K562 (cell line): Measurements from ENCODE around the gene CACNA2D4. TPM values are rescaled to one million over a fixed set of nuclear protein-coding genes. Genes with fewer than 3 reads are reported as not detected.

Experiments used
- FOSL1 ChIP-seq: fragments of 200-800 bp; sonication (Bioruptor generic); conservative IDR thresholded peaks from 2 replicates; pipeline ENCODE4 v1.6.1; 2016; ENCODE audit warnings: missing genetic modification characterization, missing compliant biosample characterization
- NR1H2 ChIP-seq: sonication (generic); formaldehyde crosslinking; IDR thresholded peaks from 2 replicates; pipeline ENCODE4 v1.4.0; 2020; ENCODE audit warnings: mild to moderate bottlenecking, missing genetic modification reagents
- ZC3H4 ChIP-seq: sonication (generic); formaldehyde crosslinking; IDR thresholded peaks from 2 replicates; pipeline ENCODE4 v1.9.0; 2021; ENCODE audit warnings: missing genetic modification reagents, borderline replicate concordance
- polyA plus RNA-seq, 8 experiments: library from polyadenylated mRNA; depleted of rRNA in 4 of 8; stranded (reverse) in 5 of 8; unstranded in 3 of 8; fragments of >200 nt; fragmentation: Nextera tagmentation in 2 of 8; fragmentation: Illumina TruSeq in 1 of 8; extraction: Ambion mirVana in 2 of 8; extraction: Trizol in 1 of 8; gene quantifications; 2 replicates each; pipeline versions ENCODE4 v1.2.1 to v1.2.3, GENCODE V29; 2011 to 2014; ENCODE audit warnings: inconsistent platforms in 1 of 8, missing spikeins in 1 of 8
- total RNA-seq, 7 experiments: library from RNA; depleted of rRNA in 6 of 7; stranded (reverse); fragments of >200 nt in 6 of 7; fragmentation: Illumina TruSeq in 2 of 7; extraction: Trizol in 2 of 7; gene quantifications; 2 replicates each; pipeline versions ENCODE4 v1.2.1 to v1.2.3, GENCODE V29; 2011 to 2021; ENCODE audit warnings: low replicate concordance in 1 of 7
- TF ChIP-seq, protein P1 (sequence below): fragments of 450-650 bp; IDR thresholded peaks from 2 replicates; pipeline ENCODE4 v1.6.1; 2016; ENCODE audit warnings: low read depth
- TF ChIP-seq, protein P2 (sequence below), 2 experiments: fragments of 450-650 bp; conservative IDR thresholded peaks; 2 replicates each; pipeline ENCODE4 v1.6.1; 2017; ENCODE audit warnings: mild to moderate bottlenecking in 2 of 2, moderate library complexity in 2 of 2

Gene CACNA2D4
- total and polyA plus RNA-seq, 9 of the 15 experiments (the other 6 are each of a cell fraction or from before 2014, with no cell fraction given) = 0.04 to 0.69 (median 0.40) TPM; not detected in 3

DNA sequence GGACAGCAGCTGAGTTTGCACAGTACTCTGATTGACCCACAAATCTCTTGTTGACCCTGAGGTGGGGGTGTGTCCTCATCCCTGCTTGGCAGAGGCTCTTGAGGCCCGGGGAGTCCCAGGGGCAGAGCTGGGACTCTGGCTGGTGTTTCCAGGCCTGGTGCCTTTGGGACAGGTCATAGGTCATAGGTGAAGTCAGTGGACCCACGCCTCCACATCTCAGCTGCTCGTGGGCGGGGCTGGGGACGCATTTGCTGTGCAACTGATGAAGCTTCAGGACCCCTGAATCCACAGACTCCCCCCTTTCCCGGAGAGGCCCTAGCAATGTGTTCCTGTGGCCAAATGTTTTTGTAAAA, 408 bp upstream of the CACNA2D4 start (continued):
- no peak for TF ChIP-seq NR1H2 (CRISPR knock-in tag)
- no peak for TF ChIP-seq FOSL1
- TF ChIP-seq, protein P1, sequence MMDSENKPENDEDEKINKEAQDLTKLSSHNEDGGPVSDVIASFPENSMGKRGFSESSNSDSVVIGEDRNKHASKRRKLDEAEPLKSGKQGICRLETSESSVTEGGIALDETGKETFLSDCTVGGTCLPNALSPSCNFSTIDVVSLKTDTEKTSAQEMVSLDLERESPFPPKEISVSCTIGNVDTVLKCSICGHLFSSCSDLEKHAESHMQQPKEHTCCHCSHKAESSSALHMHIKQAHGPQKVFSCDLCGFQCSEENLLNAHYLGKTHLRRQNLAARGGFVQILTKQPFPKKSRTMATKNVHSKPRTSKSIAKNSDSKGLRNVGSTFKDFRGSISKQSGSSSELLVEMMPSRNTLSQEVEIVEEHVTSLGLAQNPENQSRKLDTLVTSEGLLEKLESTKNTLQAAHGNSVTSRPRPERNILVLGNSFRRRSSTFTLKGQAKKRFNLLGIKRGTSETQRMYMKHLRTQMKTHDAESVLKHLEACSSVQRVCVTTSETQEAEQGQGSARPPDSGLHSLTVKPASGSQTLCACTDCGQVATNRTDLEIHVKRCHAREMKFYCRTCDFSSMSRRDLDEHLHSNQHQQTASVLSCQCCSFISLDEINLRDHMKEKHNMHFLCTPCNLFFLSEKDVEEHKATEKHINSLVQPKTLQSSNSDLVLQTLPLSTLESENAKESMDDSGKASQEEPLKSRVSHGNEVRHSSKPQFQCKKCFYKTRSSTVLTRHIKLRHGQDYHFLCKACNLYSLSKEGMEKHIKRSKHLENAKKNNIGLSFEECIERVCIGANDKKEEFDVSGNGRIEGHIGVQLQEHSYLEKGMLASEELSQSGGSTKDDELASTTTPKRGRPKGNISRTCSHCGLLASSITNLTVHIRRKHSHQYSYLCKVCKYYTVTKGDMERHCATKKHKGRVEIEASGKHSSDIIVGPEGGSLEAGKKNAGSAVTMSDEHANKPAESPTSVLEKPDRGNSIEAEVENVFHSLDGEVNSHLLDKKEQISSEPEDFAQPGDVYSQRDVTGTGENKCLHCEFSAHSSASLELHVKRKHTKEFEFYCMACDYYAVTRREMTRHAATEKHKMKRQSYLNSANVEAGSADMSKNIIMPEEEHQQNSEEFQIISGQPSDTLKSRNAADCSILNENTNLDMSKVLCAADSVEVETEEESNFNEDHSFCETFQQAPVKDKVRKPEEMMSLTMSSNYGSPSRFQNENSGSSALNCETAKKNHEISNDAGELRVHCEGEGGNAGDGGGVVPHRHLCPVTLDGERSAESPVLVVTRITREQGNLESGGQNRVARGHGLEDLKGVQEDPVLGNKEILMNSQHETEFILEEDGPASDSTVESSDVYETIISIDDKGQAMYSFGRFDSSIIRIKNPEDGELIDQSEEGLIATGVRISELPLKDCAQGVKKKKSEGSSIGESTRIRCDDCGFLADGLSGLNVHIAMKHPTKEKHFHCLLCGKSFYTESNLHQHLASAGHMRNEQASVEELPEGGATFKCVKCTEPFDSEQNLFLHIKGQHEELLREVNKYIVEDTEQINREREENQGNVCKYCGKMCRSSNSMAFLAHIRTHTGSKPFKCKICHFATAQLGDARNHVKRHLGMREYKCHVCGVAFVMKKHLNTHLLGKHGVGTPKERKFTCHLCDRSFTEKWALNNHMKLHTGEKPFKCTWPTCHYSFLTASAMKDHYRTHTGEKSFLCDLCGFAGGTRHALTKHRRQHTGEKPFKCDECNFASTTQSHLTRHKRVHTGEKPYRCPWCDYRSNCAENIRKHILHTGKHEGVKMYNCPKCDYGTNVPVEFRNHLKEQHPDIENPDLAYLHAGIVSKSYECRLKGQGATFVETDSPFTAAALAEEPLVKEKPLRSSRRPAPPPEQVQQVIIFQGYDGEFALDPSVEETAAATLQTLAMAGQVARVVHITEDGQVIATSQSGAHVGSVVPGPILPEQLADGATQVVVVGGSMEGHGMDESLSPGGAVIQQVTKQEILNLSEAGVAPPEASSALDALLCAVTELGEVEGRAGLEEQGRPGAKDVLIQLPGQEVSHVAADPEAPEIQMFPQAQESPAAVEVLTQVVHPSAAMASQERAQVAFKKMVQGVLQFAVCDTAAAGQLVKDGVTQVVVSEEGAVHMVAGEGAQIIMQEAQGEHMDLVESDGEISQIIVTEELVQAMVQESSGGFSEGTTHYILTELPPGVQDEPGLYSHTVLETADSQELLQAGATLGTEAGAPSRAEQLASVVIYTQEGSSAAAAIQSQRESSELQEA = no peak
- TF ChIP-seq, protein P2, sequence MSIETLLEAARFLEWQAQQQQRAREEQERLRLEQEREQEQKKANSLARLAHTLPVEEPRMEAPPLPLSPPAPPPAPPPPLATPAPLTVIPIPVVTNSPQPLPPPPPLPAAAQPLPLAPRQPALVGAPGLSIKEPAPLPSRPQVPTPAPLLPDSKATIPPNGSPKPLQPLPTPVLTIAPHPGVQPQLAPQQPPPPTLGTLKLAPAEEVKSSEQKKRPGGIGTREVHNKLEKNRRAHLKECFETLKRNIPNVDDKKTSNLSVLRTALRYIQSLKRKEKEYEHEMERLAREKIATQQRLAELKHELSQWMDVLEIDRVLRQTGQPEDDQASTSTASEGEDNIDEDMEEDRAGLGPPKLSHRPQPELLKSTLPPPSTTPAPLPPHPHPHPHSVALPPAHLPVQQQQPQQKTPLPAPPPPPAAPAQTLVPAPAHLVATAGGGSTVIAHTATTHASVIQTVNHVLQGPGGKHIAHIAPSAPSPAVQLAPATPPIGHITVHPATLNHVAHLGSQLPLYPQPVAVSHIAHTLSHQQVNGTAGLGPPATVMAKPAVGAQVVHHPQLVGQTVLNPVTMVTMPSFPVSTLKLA (conservative IDR thresholded peaks at IDR 0.05) = no peak
- no peak for TF ChIP-seq ZC3H4 (CRISPR knock-in tag)
